GM12872 (cell line): ENCODE data around the gene AKR1C4.

ENCODE experiments used
- CTCF ChIP-seq: IDR thresholded peaks from 3 replicates; pipeline ENCODE4 v1.5.1; 2011; ENCODE audit warnings: low read depth, mild to moderate bottlenecking, low read length, moderate library complexity; ENCODE audit not compliant: insufficient read depth

Gene AKR1C4

DNA sequence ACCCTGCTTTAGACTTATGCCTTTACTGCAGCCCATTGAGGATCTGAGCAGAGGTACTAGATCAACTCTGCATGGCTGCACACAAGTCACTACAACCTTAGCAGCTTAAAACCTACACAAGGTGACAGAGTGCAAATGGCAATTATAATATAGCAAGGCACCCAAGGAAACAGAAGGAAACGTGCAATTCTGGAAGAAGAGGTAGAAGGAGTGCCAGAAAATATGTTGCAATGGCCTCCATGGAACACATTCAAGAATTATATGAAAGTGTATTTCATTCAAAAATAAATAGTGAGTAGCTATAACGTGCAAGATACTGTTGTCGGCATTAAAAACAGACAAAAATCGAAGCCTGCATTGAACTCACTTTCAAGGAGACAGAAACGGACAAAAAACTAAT is 8.8 kb upstream of the AKR1C4 start:
- no peak for TF ChIP-seq CTCF

DNA sequence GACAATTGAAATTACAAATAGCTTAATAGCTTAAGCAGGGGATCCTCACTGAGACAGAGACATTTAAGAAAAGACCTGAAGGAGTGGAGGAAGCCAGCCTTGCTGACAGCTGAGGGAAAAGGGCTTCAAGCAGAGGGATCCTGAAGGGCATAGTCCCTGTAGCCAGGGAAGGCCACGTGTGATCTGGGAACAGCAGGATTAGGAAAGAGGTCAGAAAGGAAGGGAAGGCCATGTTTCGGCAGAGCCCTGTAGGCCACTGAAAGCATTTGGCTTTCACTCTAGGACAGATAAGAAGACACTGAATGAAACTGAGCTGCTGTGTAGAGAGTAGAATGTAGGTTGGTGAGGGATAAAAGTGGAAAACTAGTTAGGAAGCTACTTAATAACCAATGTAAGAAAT is 8.3 kb upstream of the AKR1C4 start:
- TF ChIP-seq CTCF, result no peak

DNA sequence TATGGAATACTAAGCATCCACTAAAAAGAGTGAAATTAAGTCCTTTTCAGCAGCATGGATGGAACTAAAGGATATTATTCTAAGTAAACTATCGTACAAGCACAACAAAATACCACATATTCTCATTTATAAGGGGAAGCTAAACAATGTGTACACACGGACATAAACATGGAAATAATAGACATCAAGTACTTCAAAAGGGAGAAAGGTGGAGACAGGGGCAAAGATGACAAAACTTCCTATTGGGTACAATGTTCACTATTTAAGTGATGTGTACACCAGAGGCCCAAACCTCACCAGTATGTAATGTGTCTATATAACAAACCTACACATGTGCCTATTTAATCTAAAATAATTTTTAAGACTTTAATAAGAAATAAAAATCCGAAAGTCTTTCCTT is 2.2 kb upstream of the AKR1C4 start:
- TF ChIP-seq CTCF, result no peak

DNA sequence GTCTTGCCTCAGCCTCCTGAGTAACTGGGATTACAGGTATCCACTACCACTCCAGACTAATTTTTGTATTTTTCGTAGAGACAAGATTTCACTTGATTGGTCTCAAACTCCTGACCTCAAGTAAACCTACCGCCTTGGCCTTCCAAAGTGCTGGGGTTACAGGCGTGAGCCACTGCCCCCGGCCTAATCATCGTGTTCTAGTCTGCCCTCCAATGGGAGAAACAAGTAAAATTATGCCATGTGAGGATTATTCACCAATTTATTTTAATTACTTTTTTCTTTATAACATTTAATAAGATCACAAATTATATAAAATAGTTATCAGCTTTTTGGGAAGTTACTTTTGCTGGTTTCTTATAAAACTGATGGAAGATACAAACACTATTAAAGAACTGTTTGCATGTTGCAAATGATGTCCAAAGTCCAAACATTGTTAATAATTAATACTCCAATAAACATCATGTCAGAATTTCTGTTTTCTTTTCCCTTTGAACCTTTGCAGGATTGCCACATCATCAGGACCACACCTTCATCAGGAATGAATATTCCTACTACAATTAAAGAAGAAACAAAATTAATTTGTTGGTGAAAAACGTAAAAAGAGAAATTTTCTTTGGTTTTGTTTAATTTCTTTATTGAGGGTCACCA is 786 bp upstream of the AKR1C4 start:
- TF ChIP-seq CTCF, result no peak

GRCh38 chr10:5198386-5198785 is 1.7 kb downstream of the AKR1C4 start:
- no peak for TF ChIP-seq CTCF

GRCh38 chr10:5199398-5199797 is 2.8 kb downstream of the AKR1C4 start:
- TF ChIP-seq CTCF, result 0 out of 3 replicates have a peak, but pooled peaks have one; percentile 21

- no peak for TF ChIP-seq CTCF
Observed at GRCh38 chr10:5206799-5207198, 10.2 kb downstream of the AKR1C4 start.
